Vein endothelial cell (primary cell): ENCODE results near the gene CYP1B1. TPM values are rescaled to one million over a fixed set of nuclear protein-coding genes. Genes with fewer than 3 reads are reported as not detected.

Experiments
- total RNA-seq: library from RNA; depleted of rRNA; stranded (reverse); fragments of >200 nt; gene quantifications from 2 replicates; pipeline ENCODE4 v1.2.3, GENCODE V29; 2012

CYP1B1 gene
- total RNA-seq: 1.3 and 1.6 TPM in 2 replicates

DNA sequence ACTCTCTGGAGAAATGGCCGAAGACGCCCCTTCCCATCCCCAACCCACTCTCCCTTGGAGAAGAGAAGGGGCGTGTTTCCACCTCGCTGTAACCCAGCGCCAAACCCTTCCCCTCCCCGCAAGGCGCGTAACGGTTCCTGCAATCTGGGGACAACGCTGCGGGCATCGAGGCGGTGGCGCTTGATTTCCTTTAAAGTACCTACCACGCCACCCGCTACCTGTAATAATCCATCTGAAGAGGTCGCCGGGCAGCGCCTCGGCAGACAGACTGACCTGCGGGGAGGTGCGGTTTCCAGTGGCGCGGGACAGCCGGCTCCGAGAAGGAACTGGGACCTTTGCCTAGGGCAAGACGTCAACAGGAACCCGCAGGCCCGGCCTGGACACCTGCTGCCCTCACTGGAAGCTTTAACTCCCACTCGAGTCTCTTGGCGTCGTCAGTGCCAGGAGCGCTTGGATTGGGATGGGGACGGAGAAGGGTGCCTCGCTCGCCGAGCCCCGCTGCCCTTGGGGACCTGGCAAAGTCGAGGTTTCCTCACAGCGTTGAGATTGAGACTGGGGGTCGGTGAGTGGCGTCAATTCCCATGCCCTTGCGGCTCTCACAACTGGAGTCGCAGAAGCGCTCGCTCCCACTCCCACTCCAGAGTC is at the start of gene CYP1B1:
TSS of gene CYP1B1 (minus strand) at position 645 of the 645 bp plus-strand sequence. CDS start 763 bp downstream, outside the sequence.

Other genes with a start within 250 kb of the CYP1B1 start
- gene RMDN2, start 150.9 kb downstream of the CYP1B1 start, total RNA-seq: 1.6 and 4.1 TPM in 2 replicates